Measurements from ENCODE around the gene SLC7A4. TPM values are rescaled to one million over a fixed set of nuclear protein-coding genes. Genes with fewer than 3 reads are reported as not detected.

Gene SLC7A4
- total RNA-seq, 1 donor from 2014 or later = not detected

DNA sequence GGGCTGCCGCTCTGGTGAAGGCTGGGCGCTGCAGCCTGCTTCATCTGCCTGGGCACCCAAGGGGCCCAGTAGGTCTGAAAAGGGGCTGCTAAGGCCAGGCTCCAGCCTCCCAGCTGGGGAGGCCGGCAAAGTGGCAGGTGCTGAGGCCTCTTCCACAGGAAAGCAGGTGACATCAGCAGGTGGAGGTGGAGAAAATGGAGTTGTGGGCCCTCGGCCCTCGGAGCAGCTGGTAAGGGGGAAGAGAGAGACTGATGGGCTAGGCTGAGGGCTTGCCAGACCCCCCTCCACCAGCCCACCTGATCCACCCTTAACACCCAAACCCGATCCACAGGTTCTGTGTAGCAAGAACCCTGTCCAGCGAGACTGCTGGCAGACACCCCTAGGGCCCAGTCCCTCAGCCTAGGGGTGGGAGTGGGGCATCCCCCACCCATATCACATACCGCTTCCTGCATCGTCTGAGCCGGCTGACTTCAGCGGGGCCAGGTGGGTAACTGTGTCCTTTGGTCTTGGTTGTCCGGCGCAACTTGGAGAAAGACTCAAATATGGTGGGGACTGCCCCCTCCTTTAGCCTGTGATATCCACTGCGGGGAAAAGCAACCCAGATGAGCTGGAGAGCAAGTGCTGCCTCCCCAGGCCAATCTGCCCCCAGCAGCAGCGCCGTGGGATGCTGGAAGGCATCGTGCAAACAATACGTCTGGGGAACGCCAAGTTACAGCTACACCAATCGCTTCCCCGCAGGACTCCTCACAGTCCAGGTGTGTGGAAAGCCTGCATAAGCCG, 32.0 kb downstream of the SLC7A4 start:
- DNase-seq (ENCODE audit: extremely low read depth, low read depth, low spot score) = no peak

DNA sequence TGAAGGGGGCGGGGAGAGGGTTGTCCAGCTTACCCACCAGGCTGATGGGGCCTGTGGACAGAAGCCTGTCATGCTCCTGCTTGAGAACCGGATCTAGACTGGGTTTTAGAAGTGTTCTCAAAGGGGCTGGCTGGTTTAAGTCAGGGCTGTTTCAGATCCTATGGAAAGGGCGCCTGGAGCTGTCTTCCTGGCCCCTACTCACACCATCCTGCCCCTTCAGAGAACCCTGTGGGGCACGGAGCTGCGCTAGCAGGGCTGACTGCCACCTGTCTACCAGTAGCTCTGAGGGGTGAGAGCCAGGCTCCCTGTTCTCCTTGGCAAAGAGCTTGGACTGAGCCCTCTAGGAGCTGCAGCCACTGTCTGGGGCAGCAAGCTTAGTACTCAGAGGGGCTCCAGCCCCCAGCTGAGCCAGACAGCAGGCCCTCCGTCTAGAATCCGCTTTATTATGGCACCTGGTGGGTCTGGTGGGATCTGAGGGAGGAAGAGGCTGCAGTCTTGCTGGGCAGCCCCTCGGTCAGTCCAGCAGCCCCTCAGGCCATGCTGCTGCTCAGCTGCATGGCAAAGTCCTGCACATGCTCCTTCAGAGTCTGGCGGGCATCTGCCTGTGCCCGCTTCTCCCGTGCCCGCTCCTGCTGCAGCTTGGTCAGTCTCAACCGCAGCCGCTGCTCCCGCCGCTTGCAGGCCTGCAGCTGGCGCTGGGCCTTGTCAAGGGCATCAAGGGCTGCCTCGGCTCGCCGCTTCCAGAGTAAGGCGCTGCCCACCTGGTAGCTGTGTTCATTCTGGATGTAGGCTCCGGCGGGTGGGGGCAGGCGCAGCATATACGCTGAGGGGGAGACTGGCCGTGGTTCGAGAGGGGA, 32.8 kb downstream of the SLC7A4 start:
- no peak for DNase-seq (ENCODE audit: extremely low read depth, low read depth, low spot score)

- no peak for DNase-seq (ENCODE audit: extremely low read depth, low read depth, low spot score)
Measured at GRCh38 chr22:20998411-20999336, 33.7 kb downstream of the SLC7A4 start.

GRCh38 chr22:20997536-20998257, 34.7 kb downstream of the SLC7A4 start:
- no peak for DNase-seq (ENCODE audit: extremely low read depth, low read depth, low spot score)

- DNase-seq (ENCODE audit: extremely low read depth, low read depth, low spot score) = no peak
Measured at GRCh38 chr22:20996598-20997535, 35.5 kb downstream of the SLC7A4 start.

DNA sequence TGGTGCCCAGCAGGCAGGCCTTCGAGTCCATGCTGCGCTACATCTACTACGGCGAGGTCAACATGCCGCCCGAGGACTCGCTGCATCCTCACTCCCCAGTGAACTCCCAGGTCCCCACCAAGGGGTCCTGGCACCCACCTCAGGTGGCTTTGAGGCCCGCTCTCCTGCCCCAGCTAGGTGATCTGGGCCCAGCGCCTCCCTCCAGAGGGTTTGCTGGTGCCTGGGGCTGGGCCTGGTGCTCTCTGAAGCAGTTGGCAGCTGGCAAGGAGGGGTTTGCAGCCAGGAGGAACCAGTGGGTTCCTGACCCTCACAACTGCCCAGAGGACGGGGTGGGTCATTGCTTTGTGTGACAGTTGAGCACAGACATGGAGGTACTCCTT, 36.3 kb downstream of the SLC7A4 start:
- no peak for DNase-seq (ENCODE audit: extremely low read depth, low read depth, low spot score)

DNA sequence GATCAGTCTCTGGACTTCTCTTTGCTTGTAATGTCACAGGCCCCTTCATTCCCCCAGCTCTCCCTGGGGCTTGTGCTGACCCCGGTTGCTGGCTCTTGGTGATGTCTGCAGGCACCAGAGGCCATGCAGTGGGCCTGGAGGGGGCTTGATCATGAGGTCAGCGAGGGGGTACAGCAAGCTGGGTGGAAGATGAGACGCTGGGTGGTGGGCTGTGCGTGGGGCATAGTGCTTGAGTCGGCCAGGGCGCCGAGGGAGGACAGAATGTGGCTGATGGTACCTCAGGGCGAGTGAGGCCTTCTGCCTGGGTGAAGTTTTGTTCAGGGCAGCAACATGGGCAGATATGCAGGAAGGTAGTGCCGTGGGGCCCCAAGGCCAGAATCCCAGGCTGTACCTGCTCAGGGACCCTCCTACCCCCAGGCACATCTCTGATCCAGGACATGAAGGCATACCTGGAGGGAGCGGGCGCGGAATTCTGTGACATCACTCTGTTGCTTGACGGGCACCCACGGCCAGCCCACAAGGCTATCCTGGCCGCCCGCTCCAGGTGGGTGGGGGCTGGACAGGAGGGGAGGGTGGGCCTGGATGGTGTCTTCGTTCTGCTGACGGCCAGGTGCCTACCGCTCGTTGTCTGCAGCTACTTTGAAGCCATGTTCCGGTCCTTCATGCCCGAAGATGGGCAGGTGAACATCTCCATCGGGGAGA, 36.9 kb downstream of the SLC7A4 start:
- no peak for DNase-seq (ENCODE audit: extremely low read depth, low read depth, low spot score)

DNA sequence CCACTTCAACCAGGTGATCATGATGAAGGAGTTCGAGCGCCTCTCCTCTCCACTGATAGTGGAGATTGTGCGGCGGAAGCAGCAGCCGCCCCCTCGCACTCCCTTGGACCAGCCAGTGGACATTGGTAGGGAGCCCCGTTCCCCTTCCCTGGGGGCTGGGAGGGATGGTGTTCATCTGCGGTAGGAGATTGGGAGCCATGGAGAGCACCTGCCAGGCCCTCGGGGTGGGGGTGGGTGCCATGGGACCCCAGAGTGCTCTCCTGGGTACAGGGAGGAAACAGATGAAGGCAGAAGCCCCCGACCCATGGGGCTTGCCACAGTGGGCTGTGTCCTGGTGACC, 37.5 kb downstream of the SLC7A4 start:
- DNase-seq (ENCODE audit: extremely low read depth, low read depth, low spot score) = no peak

GRCh38 chr22:20994128-20994901, 38.0 kb downstream of the SLC7A4 start:
- DNase-seq (ENCODE audit: extremely low read depth, low read depth, low spot score) = no peak

DNA sequence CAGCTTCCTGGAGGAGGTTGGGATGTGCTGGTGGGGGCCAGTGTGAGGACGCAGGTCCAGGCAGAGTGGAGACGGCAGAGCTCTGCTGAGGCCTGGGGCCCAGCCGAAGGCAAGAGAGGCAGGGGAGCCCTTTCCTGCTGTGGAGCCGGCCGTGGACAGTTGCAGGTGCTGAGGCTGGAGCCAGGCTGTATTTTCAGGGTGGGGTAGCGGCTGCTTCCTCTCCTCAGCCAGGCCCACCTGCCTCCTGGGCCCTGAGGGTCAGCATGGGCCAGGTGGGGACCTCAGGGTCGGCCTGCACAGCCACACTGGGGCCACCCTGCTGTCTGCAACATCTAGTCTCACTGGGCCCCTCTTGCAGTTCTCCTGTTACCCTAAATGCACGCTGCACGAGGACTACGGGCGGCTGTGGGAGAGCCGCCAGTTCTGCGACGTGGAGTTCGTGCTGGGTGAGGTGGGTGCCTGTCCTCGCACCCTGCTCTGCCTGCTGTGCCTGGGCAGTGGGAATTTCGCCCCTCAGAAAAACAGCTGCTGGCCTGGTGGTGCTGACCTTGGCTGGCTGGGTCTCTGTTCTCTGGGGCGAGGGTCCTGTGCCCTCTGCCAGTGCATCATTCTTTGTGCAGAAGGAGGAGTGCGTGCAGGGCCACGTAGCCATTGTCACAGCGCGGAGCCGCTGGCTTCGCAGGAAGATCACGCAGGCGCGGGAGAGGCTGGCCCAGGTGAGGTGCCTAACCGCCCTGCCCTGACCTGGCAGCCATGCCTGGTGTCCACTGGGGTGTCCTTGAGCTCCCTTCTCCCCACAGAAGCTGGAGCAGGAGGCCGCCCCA, 38.8 kb downstream of the SLC7A4 start:
- no peak for DNase-seq (ENCODE audit: extremely low read depth, low read depth, low spot score)

GRCh38 chr22:20992456-20993303, 39.7 kb downstream of the SLC7A4 start:
- no peak for DNase-seq (ENCODE audit: extremely low read depth, low read depth, low spot score)

- DNase-seq (ENCODE audit: extremely low read depth, low read depth, low spot score) = no peak
Measured at GRCh38 chr22:20992056-20992442, 40.3 kb downstream of the SLC7A4 start.

GRCh38 chr22:20991252-20992055, 40.9 kb downstream of the SLC7A4 start:
- no peak for DNase-seq (ENCODE audit: extremely low read depth, low read depth, low spot score)

GRCh38 chr22:20990184-20991180, 41.9 kb downstream of the SLC7A4 start:
- no peak for DNase-seq (ENCODE audit: extremely low read depth, low read depth, low spot score)

All from glomerular endothelial cell (primary cell).